ENCODE measurements around the gene SH2B3. TPM values are rescaled to one million over a fixed set of nuclear protein-coding genes. Genes with fewer than 3 reads are reported as not detected.
"Not testable (repeated sequence)": the region's sequence is repeated elsewhere in the genome, so short reads cannot be mapped to it uniquely, and the experiment has no call there.

Gene SH2B3
- total and polyA plus RNA-seq, 8 donors: 2.5 to 21.7 (median 8.8) TPM

DNA sequence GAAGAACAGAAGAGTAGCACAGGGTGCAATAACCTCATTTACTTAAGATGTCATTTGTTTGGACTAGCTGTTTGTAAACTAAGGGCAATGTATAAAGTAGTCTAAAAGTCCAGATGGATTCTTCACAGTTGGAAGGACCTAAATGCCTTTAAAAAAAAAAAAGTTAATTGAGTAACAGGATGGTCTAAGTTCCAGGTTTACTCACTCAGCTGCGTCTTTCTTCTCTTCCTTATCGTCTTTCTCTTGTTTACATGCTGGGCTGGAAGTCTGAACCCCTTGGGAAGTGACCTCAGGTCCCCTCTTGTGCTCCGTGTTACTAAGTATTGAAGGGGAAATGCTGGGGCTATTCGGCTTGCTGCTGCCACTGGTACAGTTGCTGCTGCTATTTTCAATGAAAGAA is 82.5 kb downstream of the SH2B3 start:
- DNase-seq: peak in 1 of 2 donors; percentile 14
- H3K9me3 ChIP-seq: no peaks in the 10 kb centered on the region
- H3K4me3 ChIP-seq: no peak overlapping the region
- H3K27me3 ChIP-seq: no peaks in the 10 kb centered on the region
- intact Hi-C loops (cut with DNase I; ENCODE audit: low total_unique reads): no loop called here
- H3K27ac ChIP-seq: no peak overlapping the region
- 16 to 50% (median 21%) methylated on average over 4 of the region's 4 CpGs for WGBS, 5 donors
- peaks cover 4 to 13% (median 5%) of the 10 kb centered on the region in 4 donors for H3K4me1 ChIP-seq
- H3K36me3 ChIP-seq: peaks cover 55 to 98% (median 94%) of the 10 kb centered on the region in 4 donors
- TF ChIP-seq POLR2AphosphoS5 (IDR thresholded peaks at IDR 0.05) (peak in 1 of 3 donors; percentile 19), EP300 (IDR thresholded peaks at IDR 0.05) (no peak)

DNA sequence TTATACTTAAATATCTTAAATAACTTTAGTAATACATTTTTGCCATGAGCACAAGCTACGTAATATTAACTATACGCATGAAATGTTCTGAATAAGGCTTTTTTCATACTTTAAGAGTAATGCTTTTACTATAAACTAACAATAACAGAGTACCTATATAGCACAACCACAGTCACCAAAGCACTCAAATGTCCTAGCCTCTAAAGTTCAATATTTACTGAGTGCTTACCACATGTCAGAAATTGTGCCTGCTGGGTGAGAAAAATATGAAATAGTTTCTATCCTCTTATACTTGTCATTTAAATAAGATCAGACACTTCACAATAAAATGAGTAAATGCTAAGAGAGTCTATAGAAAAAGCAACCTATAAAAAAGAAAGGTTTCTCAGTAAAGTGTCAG is 83.1 kb downstream of the SH2B3 start:
- Histone ChIP-seq H3K27ac (no peak overlapping the region), H3K4me1 (peaks cover 4 to 13% (median 5%) of the 10 kb centered on the region in 4 donors), H3K9me3 (no peaks in the 10 kb centered on the region), H3K27me3 (no peaks in the 10 kb centered on the region), H3K4me3 (no peak overlapping the region), H3K36me3 (peaks cover 51 to 98% (median 93%) of the 10 kb centered on the region in 4 donors)
- intact Hi-C loops (cut with DNase I; ENCODE audit: low total_unique reads): no loop called here
- no peak for DNase-seq
- TF ChIP-seq, protein P1, sequence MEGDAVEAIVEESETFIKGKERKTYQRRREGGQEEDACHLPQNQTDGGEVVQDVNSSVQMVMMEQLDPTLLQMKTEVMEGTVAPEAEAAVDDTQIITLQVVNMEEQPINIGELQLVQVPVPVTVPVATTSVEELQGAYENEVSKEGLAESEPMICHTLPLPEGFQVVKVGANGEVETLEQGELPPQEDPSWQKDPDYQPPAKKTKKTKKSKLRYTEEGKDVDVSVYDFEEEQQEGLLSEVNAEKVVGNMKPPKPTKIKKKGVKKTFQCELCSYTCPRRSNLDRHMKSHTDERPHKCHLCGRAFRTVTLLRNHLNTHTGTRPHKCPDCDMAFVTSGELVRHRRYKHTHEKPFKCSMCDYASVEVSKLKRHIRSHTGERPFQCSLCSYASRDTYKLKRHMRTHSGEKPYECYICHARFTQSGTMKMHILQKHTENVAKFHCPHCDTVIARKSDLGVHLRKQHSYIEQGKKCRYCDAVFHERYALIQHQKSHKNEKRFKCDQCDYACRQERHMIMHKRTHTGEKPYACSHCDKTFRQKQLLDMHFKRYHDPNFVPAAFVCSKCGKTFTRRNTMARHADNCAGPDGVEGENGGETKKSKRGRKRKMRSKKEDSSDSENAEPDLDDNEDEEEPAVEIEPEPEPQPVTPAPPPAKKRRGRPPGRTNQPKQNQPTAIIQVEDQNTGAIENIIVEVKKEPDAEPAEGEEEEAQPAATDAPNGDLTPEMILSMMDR (IDR thresholded peaks at IDR 0.05): no peak
- no peak for TF ChIP-seq EP300 (IDR thresholded peaks at IDR 0.05)
- WGBS, 5 donors: 87 to 97% (median 95%) methylated on average over 2 of the region's 2 CpGs

DNA sequence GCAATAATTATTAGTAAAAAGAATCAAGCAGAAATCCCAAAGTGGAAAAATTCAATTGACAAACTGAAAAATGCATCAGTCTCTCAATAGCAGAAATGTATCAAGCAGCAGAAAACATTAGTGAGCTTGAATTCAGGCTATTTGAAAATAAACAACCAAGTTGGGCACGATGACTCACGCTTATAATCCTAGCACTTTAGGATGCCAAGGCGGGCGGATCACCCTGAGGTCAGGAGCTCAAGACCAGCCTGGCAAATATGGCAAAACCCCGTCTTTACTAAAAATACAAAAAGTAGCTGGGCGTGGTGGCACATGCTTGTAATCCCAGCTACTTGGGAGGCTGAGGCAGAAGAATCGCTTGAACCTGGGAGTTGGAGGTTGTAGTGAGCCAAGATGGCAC is 87.3 kb downstream of the SH2B3 start:
- 68 to 89% (median 81%) methylated on average over 7 of the region's 7 CpGs for WGBS, 5 donors
- H3K4me1 ChIP-seq: peaks cover 4 to 13% (median 5%) of the 10 kb centered on the region in 4 donors
- H3K27ac ChIP-seq; DNase-seq; H3K27me3 ChIP-seq; H3K4me3 ChIP-seq; H3K9me3 ChIP-seq; intact Hi-C loops (cut with DNase I; ENCODE audit: low total_unique reads): not testable (repeated sequence)
- peaks cover 37 to 95% (median 91%) of the 10 kb centered on the region in 4 donors for H3K36me3 ChIP-seq

DNA sequence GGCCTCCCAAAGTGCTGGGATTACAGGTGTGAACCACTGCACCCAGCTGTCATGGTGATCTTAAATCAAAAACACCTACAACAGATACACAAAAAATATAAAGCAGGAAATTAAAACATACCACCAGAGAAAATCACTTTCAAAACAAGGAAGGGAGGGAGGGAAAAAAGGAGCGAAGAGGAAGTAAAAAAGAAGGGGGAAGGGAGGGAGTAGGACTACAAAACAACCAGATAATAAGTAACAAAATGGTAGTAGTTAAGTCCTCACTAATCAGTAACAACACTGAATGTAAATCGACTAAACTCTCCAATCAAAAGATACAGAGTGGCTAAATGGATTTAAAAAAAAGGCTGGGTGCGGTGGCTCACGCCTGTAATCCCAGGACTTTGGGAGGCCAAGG is 89.0 kb downstream of the SH2B3 start:
- Histone ChIP-seq H3K27ac (no peak overlapping the region), H3K9me3 (no peaks in the 10 kb centered on the region), H3K4me3 (no peak overlapping the region), H3K4me1 (peaks cover 0 to 4% (median 0%) of the 10 kb centered on the region in 4 donors), H3K27me3 (no peaks in the 10 kb centered on the region), H3K36me3 (peaks cover 38 to 96% (median 89%) of the 10 kb centered on the region in 4 donors)
- WGBS, 5 donors: 89 to 96% (median 91%) methylated on average over 4 of the region's 4 CpGs
- TF ChIP-seq POLR2AphosphoS5 (IDR thresholded peaks at IDR 0.05) (no peak), POLR2A (IDR thresholded peaks at IDR 0.05) (no peak), EP300 (IDR thresholded peaks at IDR 0.05) (no peak)
- TF ChIP-seq, protein P1 (IDR thresholded peaks at IDR 0.05): no peak
- DNase-seq: no peak
- intact Hi-C loops (cut with DNase I; ENCODE audit: low total_unique reads): no loop called here

Other genes starting within 250 kb of the SH2B3 start
- 10 to 100 TPM in 4 of 5 donors, 1 to 10 TPM in 1; 7.0 to 59.3 (median 18.7) TPM for gene PHETA1, start 36.8 kb upstream of the SH2B3 start, total RNA-seq
- gene PHETA1, start 36.8 kb upstream of the SH2B3 start, polyA plus RNA-seq: 10 to 100 TPM; 13.3 to 42.0 (median 16.8) TPM
- 100 to 1,000 TPM in 2 of 5 donors, 10 to 100 TPM in 3; 55.9 to 131 (median 71.7) TPM for gene ATXN2, start 193.4 kb downstream of the SH2B3 start, total RNA-seq
- 10 to 100 TPM; 11.1 to 17.4 (median 16.1) TPM for gene ATXN2, start 193.4 kb downstream of the SH2B3 start, polyA plus RNA-seq